K562 (cell line): ENCODE data around the gene BIRC6. TPM values are rescaled to one million over a fixed set of nuclear protein-coding genes. Genes with fewer than 3 reads are reported as not detected.

Experiments
- CCAR2 ChIP-seq: fragments of 200-400 bp; formaldehyde crosslinking; IDR thresholded peaks from 2 replicates; pipeline ENCODE4 v1.6.1; 2017; ENCODE audit warnings: mild to moderate bottlenecking, low read depth, low read length
- E2F6 ChIP-seq, 2 experiments: IDR thresholded peaks; 2 replicates each; pipeline ENCODE4 v1.6.1; 2011; ENCODE audit warnings: borderline replicate concordance in 1 of 2, control low read depth in 1 of 2, low read depth in 1 of 2, low read length in 1 of 2, mild to moderate bottlenecking in 1 of 2, mixed read lengths in 1 of 2, moderate library complexity in 1 of 2; ENCODE audit not compliant: insufficient read depth in 1 of 2, insufficient read length in 1 of 2, poor library complexity in 1 of 2, severe bottlenecking in 1 of 2; ENCODE audit errors: extremely low read depth in 1 of 2
- E4F1 ChIP-seq: fragments of 250-450 bp; sonication (Bioruptor Pico); IDR thresholded peaks from 2 replicates; pipeline ENCODE4 v1.5.0; 2021; ENCODE audit warnings: mild to moderate bottlenecking, borderline replicate concordance
- MITF ChIP-seq: IDR thresholded peaks from 2 replicates; pipeline ENCODE4 v1.6.1; 2014; ENCODE audit warnings: antibody characterized with exemption
- MYBL2 ChIP-seq, 2 experiments: fragments of 450-650 bp in 1 of 2; sonication (generic) in 1 of 2; formaldehyde crosslinking in 1 of 2; IDR thresholded peaks; 2 replicates each; pipeline versions ENCODE4 v1.6.1 to v1.8.1; 2017 to 2022; ENCODE audit warnings: borderline replicate concordance in 1 of 2, inconsistent platforms in 1 of 2, low read depth in 1 of 2, mild to moderate bottlenecking in 1 of 2, missing genetic modification reagents in 1 of 2, moderate library complexity in 1 of 2
- PHTF2 ChIP-seq: fragments of 250-450 bp; sonication (Bioruptor Pico); IDR thresholded peaks from 2 replicates; pipeline ENCODE4 v1.5.0; 2021; ENCODE audit warnings: mild to moderate bottlenecking
- TFAP4 ChIP-seq: sonication (generic); formaldehyde crosslinking; IDR thresholded peaks from 2 replicates; pipeline ENCODE4 v1.8.0; 2022; ENCODE audit warnings: missing genetic modification reagents, mild to moderate bottlenecking, moderate library complexity, borderline replicate concordance
- U2AF2 ChIP-seq: fragments of 200-400 bp; formaldehyde crosslinking; optimal IDR thresholded peaks from 2 replicates; pipeline ENCODE3; 2017; ENCODE audit warnings: low read depth, mild to moderate bottlenecking, low read length
- ZNF592 ChIP-seq: fragments of 450-650 bp; IDR thresholded peaks from 2 replicates; pipeline ENCODE4 v1.6.1; 2017; ENCODE audit warnings: antibody characterized with exemption, mild to moderate bottlenecking
- ZNF778 ChIP-seq: fragments of 450-650 bp; formaldehyde crosslinking; IDR thresholded peaks from 2 replicates; pipeline ENCODE4 v1.4.0; 2020; ENCODE audit warnings: mild to moderate bottlenecking, moderate library complexity
- polyA plus RNA-seq, 8 experiments: library from polyadenylated mRNA; depleted of rRNA in 4 of 8; stranded (reverse) in 5 of 8; unstranded in 3 of 8; fragments of >200 nt; fragmentation: Nextera tagmentation in 2 of 8; fragmentation: Illumina TruSeq in 1 of 8; extraction: Ambion mirVana in 2 of 8; extraction: Trizol in 1 of 8; gene quantifications; 2 replicates each; pipeline versions ENCODE4 v1.2.1 to v1.2.3, GENCODE V29; 2011 to 2014; ENCODE audit warnings: inconsistent platforms in 1 of 8, missing spikeins in 1 of 8
- total RNA-seq, 7 experiments: library from RNA; depleted of rRNA in 6 of 7; stranded (reverse); fragments of >200 nt in 6 of 7; fragmentation: Illumina TruSeq in 2 of 7; extraction: Trizol in 2 of 7; gene quantifications; 2 replicates each; pipeline versions ENCODE4 v1.2.1 to v1.2.3, GENCODE V29; 2011 to 2021; ENCODE audit warnings: low replicate concordance in 1 of 7

BIRC6 gene
- total and polyA plus RNA-seq, 9 of the 15 experiments (the other 6 are each of a cell fraction or from before 2014, with no cell fraction given) = 18.8 to 110 (median 49.8) TPM

- TF ChIP-seq TFAP4 = no peak
- TF ChIP-seq ZNF592 = no peak
- no peak for TF ChIP-seq E4F1 (CRISPR knock-in tag)
- no peak for TF ChIP-seq PHTF2
- no peak for TF ChIP-seq E2F6 (IDR thresholded peaks at IDR 0.05; ENCODE audit: borderline replicate concordance in 1 of 2, extremely low read depth in 1 of 2, insufficient read depth in 1 of 2, insufficient read length in 1 of 2, low read depth in 1 of 2, low read length in 1 of 2, poor library complexity in 1 of 2, severe bottlenecking in 1 of 2)
- TF ChIP-seq MITF = no peak
- TF ChIP-seq U2AF2 = no peak
- TF ChIP-seq ZNF778 (CRISPR knock-in tag) = no peak
- TF ChIP-seq MYBL2 (IDR thresholded peaks at IDR 0.05; ENCODE audit: low read depth) = no peak
- no peak for TF ChIP-seq MYBL2 (CRISPR knock-in tag; IDR thresholded peaks at IDR 0.05; ENCODE audit: borderline replicate concordance)
- TF ChIP-seq CCAR2 = no peak
Observed at GRCh38 chr2:32572030-32572429, 215.2 kb downstream of the BIRC6 start (continued).
